Karpas-422 (cell line): ENCODE results near the gene ATG13. TPM values are rescaled to one million over a fixed set of nuclear protein-coding genes. Genes with fewer than 3 reads are reported as not detected.

Source experiments
- DNase-seq: peaks from one replicate; pipeline ENCODE4 v3.0.0-alpha.2; 2015
- H2AFZ ChIP-seq: fragments of 200-600 bp; sonication (generic); 2 replicates; pipeline ENCODE4 v1.6.1; 2014; ENCODE audit warnings: antibody characterized with exemption, low read length, mixed read lengths
- H3K27ac ChIP-seq: fragments of 200-600 bp; sonication (generic); 2 replicates; pipeline ENCODE4 v1.5.1; 2014; ENCODE audit warnings: mild to moderate bottlenecking, low read length, moderate library complexity
- H3K27me3 ChIP-seq: fragments of 200-600 bp; sonication (generic); 2 replicates; pipeline ENCODE4 v1.6.1; 2014; ENCODE audit warnings: low read length, mixed read lengths
- H3K36me3 ChIP-seq: fragments of 200-600 bp; sonication (generic); 2 replicates; pipeline ENCODE4 v1.6.1; 2014; ENCODE audit warnings: low read length, mixed read lengths; ENCODE audit not compliant: insufficient read depth
- H3K4me1 ChIP-seq: fragments of 200-600 bp; sonication (generic); 2 replicates; pipeline ENCODE4 v1.6.1; 2014; ENCODE audit warnings: mild to moderate bottlenecking, low read length, mixed read lengths
- H3K4me2 ChIP-seq: fragments of 200-600 bp; sonication (generic); 2 replicates; pipeline ENCODE4 v1.6.1; 2014; ENCODE audit warnings: low read length, low read depth, mild to moderate bottlenecking; ENCODE audit not compliant: poor library complexity, severe bottlenecking
- H3K4me3 ChIP-seq: fragments of 200-600 bp; sonication (generic); 2 replicates; pipeline ENCODE4 v1.5.1; 2014; ENCODE audit warnings: mild to moderate bottlenecking, antibody characterized with exemption, low read length, mixed read lengths
- H3K79me2 ChIP-seq: fragments of 200-600 bp; sonication (generic); 2 replicates; pipeline ENCODE4 v1.6.1; 2014; ENCODE audit warnings: mild to moderate bottlenecking, low read length, mixed read lengths
- H3K9ac ChIP-seq: fragments of 200-600 bp; sonication (generic); 2 replicates; pipeline ENCODE4 v1.6.0; 2014; ENCODE audit warnings: low read length
- H3K9me2 ChIP-seq: fragments of 200-600 bp; sonication (generic), shearing (Covaris generic); replicated peaks from 2 replicates; pipeline ENCODE4 v1.6.0; 2014; ENCODE audit warnings: mild to moderate bottlenecking, low read length, moderate library complexity; ENCODE audit not compliant: insufficient read depth
- H3K9me3 ChIP-seq: fragments of 300-700, 200-600 bp; sonication (generic); 2 replicates; pipeline ENCODE4 v1.6.1; 2014; ENCODE audit warnings: low read length, mixed read lengths
- H4K20me1 ChIP-seq: fragments of 200-600 bp; sonication (generic); 2 replicates; pipeline ENCODE4 v1.6.1; 2014; ENCODE audit warnings: mild to moderate bottlenecking, antibody characterized with exemption, low read length, low read depth; ENCODE audit not compliant: insufficient read depth
- total RNA-seq: library from RNA; depleted of rRNA; stranded (reverse); fragments of >200 nt; shearing (Covaris generic); gene quantifications from 2 replicates; pipeline ENCODE4 v1.2.3, GENCODE V29; 2014; ENCODE audit warnings: low replicate concordance

Gene ATG13
- total RNA-seq, 1 experiment from 2014 or later = 79.2 TPM

GRCh38 chr11:46615756-46616155 lies 1.6 kb upstream of the ATG13 start:
- Histone ChIP-seq H3K9ac (no peak overlapping the region; the same call in 1 of the 2 replicates), H3K4me1 (peaks cover 33% of the 10 kb centered on the region), H4K20me1 (no peaks in the 10 kb centered on the region), H3K4me3 (peak overlapping the region; percentile 99; the same call in 1 of the 2 replicates), H3K9me3 (no peaks in the 10 kb centered on the region), H3K4me2 (peak overlapping the region; percentile 91), H3K36me3 (no peaks in the 10 kb centered on the region), H3K27ac (no peak overlapping the region), H3K79me2 (peaks cover 50% of the 10 kb centered on the region), H3K27me3 (no peaks in the 10 kb centered on the region), H2AFZ (no peak overlapping the region), H3K9me2 (no peaks in the 10 kb centered on the region)
- no peak for DNase-seq

GRCh38 chr11:46616551-46617133 lies 711 bp upstream of the ATG13 start:
- no peaks in the 10 kb centered on the region for H3K27me3 ChIP-seq
- H3K9me3 ChIP-seq = no peaks in the 10 kb centered on the region
- H3K4me3 ChIP-seq = peak overlapping the region; percentile 99
- H3K4me2 ChIP-seq = peak overlapping the region; percentile 91
- H3K4me1 ChIP-seq = peaks cover 33% of the 10 kb centered on the region
- peak; percentile 57 for DNase-seq
- H3K27ac ChIP-seq = peak overlapping the region; percentile 59; the same call in 1 of the 2 replicates
- H3K9ac ChIP-seq = peak overlapping the region; percentile 96
- no peaks in the 10 kb centered on the region for H3K9me2 ChIP-seq
- H3K79me2 ChIP-seq = peaks cover 58% of the 10 kb centered on the region
- peaks cover 4% of the 10 kb centered on the region; the same call in 1 of the 2 replicates for H3K36me3 ChIP-seq
- peak overlapping the region; percentile 51; the same call in 1 of the 2 replicates for H2AFZ ChIP-seq
- no peaks in the 10 kb centered on the region for H4K20me1 ChIP-seq

GRCh38 chr11:46617972-46618314 lies 590 bp downstream of the ATG13 start:
- H4K20me1 ChIP-seq = no peaks in the 10 kb centered on the region
- H3K4me2 ChIP-seq = peak overlapping the region; percentile 91
- H3K4me3 ChIP-seq = peak overlapping the region; percentile 99
- H3K36me3 ChIP-seq = peaks cover 10% of the 10 kb centered on the region; the same call in 1 of the 2 replicates
- no peaks in the 10 kb centered on the region for H3K27me3 ChIP-seq
- H3K9me3 ChIP-seq = no peaks in the 10 kb centered on the region
- H3K27ac ChIP-seq = peak overlapping the region; percentile 87
- peaks cover 26% of the 10 kb centered on the region for H3K4me1 ChIP-seq
- H3K79me2 ChIP-seq = peaks cover 60% of the 10 kb centered on the region
- H2AFZ ChIP-seq = peak overlapping the region; percentile 87; the same call in 1 of the 2 replicates
- no peaks in the 10 kb centered on the region for H3K9me2 ChIP-seq
- H3K9ac ChIP-seq = peak overlapping the region; percentile 96
- no peak for DNase-seq

- H3K27ac ChIP-seq = no peak overlapping the region
- H3K27me3 ChIP-seq = no peaks in the 10 kb centered on the region
- H3K9me2 ChIP-seq = no peaks in the 10 kb centered on the region
- no peak overlapping the region for H2AFZ ChIP-seq
- peak overlapping the region; percentile 91 for H3K4me2 ChIP-seq
- peaks cover 63% of the 10 kb centered on the region for H3K79me2 ChIP-seq
- peak; percentile 63 for DNase-seq
- no peaks in the 10 kb centered on the region for H3K9me3 ChIP-seq
- no peaks in the 10 kb centered on the region for H4K20me1 ChIP-seq
- H3K4me1 ChIP-seq = peaks cover 26% of the 10 kb centered on the region
- H3K4me3 ChIP-seq = peak overlapping the region; percentile 99
- H3K9ac ChIP-seq = peak overlapping the region; percentile 47
- H3K36me3 ChIP-seq = peaks cover 10% of the 10 kb centered on the region; the same call in 1 of the 2 replicates
Measured at GRCh38 chr11:46618837-46619236, 1.5 kb downstream of the ATG13 start.

GRCh38 chr11:46625406-46625805 lies 8.1 kb downstream of the ATG13 start:
- no peak for DNase-seq
- Histone ChIP-seq H3K4me1 (no peaks in the 10 kb centered on the region), H4K20me1 (no peaks in the 10 kb centered on the region), H3K27me3 (no peaks in the 10 kb centered on the region), H3K36me3 (peaks cover 22% of the 10 kb centered on the region), H3K9me3 (no peaks in the 10 kb centered on the region), H2AFZ (no peak overlapping the region), H3K9ac (no peak overlapping the region), H3K4me2 (no peak overlapping the region), H3K79me2 (peaks cover 49% of the 10 kb centered on the region), H3K27ac (no peak overlapping the region), H3K4me3 (no peak overlapping the region), H3K9me2 (no peaks in the 10 kb centered on the region)

GRCh38 chr11:46628961-46629360 lies 11.6 kb downstream of the ATG13 start:
- Histone ChIP-seq H3K79me2 (peaks cover 29% of the 10 kb centered on the region), H3K9me3 (no peaks in the 10 kb centered on the region), H3K9me2 (no peaks in the 10 kb centered on the region), H2AFZ (no peak overlapping the region), H3K27ac (no peak overlapping the region), H3K9ac (no peak overlapping the region), H3K27me3 (no peaks in the 10 kb centered on the region), H3K4me1 (no peaks in the 10 kb centered on the region), H4K20me1 (no peaks in the 10 kb centered on the region), H3K36me3 (peaks cover 13% of the 10 kb centered on the region), H3K4me3 (no peak overlapping the region), H3K4me2 (no peak overlapping the region)
- no peak for DNase-seq

- H4K20me1 ChIP-seq = no peaks in the 10 kb centered on the region
- H3K27ac ChIP-seq = no peak overlapping the region
- H3K4me2 ChIP-seq = no peak overlapping the region
- no peaks in the 10 kb centered on the region for H3K9me3 ChIP-seq
- DNase-seq = no peak
- H3K4me1 ChIP-seq = no peaks in the 10 kb centered on the region
- no peaks in the 10 kb centered on the region for H3K9me2 ChIP-seq
- H3K79me2 ChIP-seq = peaks cover 21% of the 10 kb centered on the region; the same call in 1 of the 2 replicates
- no peak overlapping the region for H2AFZ ChIP-seq
- peaks cover 12% of the 10 kb centered on the region for H3K36me3 ChIP-seq
- H3K27me3 ChIP-seq = no peaks in the 10 kb centered on the region
- no peak overlapping the region for H3K9ac ChIP-seq
- H3K4me3 ChIP-seq = no peak overlapping the region
Measured at GRCh38 chr11:46630237-46630636, 12.9 kb downstream of the ATG13 start.

GRCh38 chr11:46631676-46632075 lies 14.3 kb downstream of the ATG13 start:
- DNase-seq = no peak
- no peak overlapping the region for H3K9ac ChIP-seq

More at GRCh38 chr11:46631676-46632075, 14.3 kb downstream of the ATG13 start:
- Histone ChIP-seq H4K20me1 (no peaks in the 10 kb centered on the region), H3K4me2 (no peak overlapping the region), H3K9me2 (no peaks in the 10 kb centered on the region), H3K9me3 (no peaks in the 10 kb centered on the region), H3K27ac (no peak overlapping the region), H3K27me3 (no peaks in the 10 kb centered on the region), H3K36me3 (peaks cover 6% of the 10 kb centered on the region), H3K4me3 (no peak overlapping the region), H3K4me1 (no peaks in the 10 kb centered on the region), H2AFZ (no peak overlapping the region), H3K79me2 (peaks cover 16% of the 10 kb centered on the region; the same call in 1 of the 2 replicates)
